H9 (cell line): ENCODE results near the gene BCLAF3. TPM values are rescaled to one million over a fixed set of nuclear protein-coding genes. Genes with fewer than 3 reads are reported as not detected.

Source experiments
- DNase-seq: peaks from one replicate; pipeline ENCODE4 v3.0.0-alpha.2; 2017
- H2AFZ ChIP-seq: one replicate; pipeline ENCODE4 v1.6.1; 2013; ENCODE audit warnings: mild to moderate bottlenecking, low read length, control low read depth, moderate library complexity
- H2AK5ac ChIP-seq: 2 replicates; pipeline ENCODE4 v1.6.1; 2013; ENCODE audit warnings: low read length, control low read depth, mixed read lengths; ENCODE audit not compliant: insufficient read length
- H2BK120ac ChIP-seq: one replicate; pipeline ENCODE4 v1.6.1; 2013; ENCODE audit warnings: low read depth, mild to moderate bottlenecking, low read length, control low read depth, inconsistent platforms; ENCODE audit not compliant: poor library complexity, severe bottlenecking
- H2BK12ac ChIP-seq: 2 replicates; pipeline ENCODE4 v1.6.1; 2013; ENCODE audit warnings: low read length, control low read depth, mixed read lengths, low read depth; ENCODE audit not compliant: insufficient read length
- H2BK15ac ChIP-seq: 2 replicates; pipeline ENCODE4 v1.6.1; 2013; ENCODE audit warnings: low read depth, low read length, control low read depth
- H2BK20ac ChIP-seq: one replicate; pipeline ENCODE4 v1.6.1; 2013; ENCODE audit warnings: low read depth, mild to moderate bottlenecking, low read length, control low read depth, inconsistent platforms; ENCODE audit not compliant: poor library complexity, severe bottlenecking
- H2BK5ac ChIP-seq: 2 replicates; pipeline ENCODE4 v1.6.1; 2013; ENCODE audit warnings: low read length, control low read depth, mixed read lengths; ENCODE audit not compliant: insufficient read length
- H3K14ac ChIP-seq: 2 replicates; pipeline ENCODE4 v1.6.1; 2013; ENCODE audit warnings: low read length, control low read depth; ENCODE audit not compliant: insufficient read depth
- H3K18ac ChIP-seq: 2 replicates; pipeline ENCODE4 v1.6.1; 2013; ENCODE audit warnings: low read depth, mild to moderate bottlenecking, mixed read lengths, low read length, control low read depth; ENCODE audit not compliant: insufficient read length
- H3K23ac ChIP-seq: 2 replicates; pipeline ENCODE4 v1.6.1; 2013; ENCODE audit warnings: low read length, control low read depth, mixed read lengths, low read depth; ENCODE audit not compliant: insufficient read length
- H3K23me2 ChIP-seq: 2 replicates; pipeline ENCODE4 v1.6.1; 2013; ENCODE audit warnings: low read depth, mild to moderate bottlenecking, mixed read lengths, low read length, control low read depth; ENCODE audit not compliant: insufficient read length, poor library complexity, severe bottlenecking
- H3K27ac ChIP-seq: 2 replicates; pipeline ENCODE4 v1.5.1; 2013; ENCODE audit warnings: low read length, control low read depth, mixed read lengths, low read depth; ENCODE audit not compliant: insufficient read length
- H3K27me3 ChIP-seq: 2 replicates; pipeline ENCODE4 v1.6.1; 2013; ENCODE audit warnings: low read length, control low read depth, inconsistent platforms; ENCODE audit not compliant: insufficient read depth
- H3K4ac ChIP-seq: 2 replicates; pipeline ENCODE4 v1.6.1; 2013; ENCODE audit warnings: low read depth, mild to moderate bottlenecking, control low read depth, inconsistent platforms, low read length, moderate library complexity
- H3K4me1 ChIP-seq: 2 replicates; pipeline ENCODE4 v1.6.1; 2013; ENCODE audit warnings: low read length, control low read depth, inconsistent platforms; ENCODE audit not compliant: insufficient read depth
- H3K4me2 ChIP-seq: 2 replicates; pipeline ENCODE4 v1.6.1; 2013; ENCODE audit warnings: low read length, control low read depth, mixed read lengths; ENCODE audit not compliant: insufficient read length, insufficient read depth
- H3K56ac ChIP-seq: 2 replicates; pipeline ENCODE4 v1.6.1; 2013; ENCODE audit warnings: low read depth, mild to moderate bottlenecking, mixed read lengths, low read length, control low read depth; ENCODE audit not compliant: insufficient read length
- H3K79me1 ChIP-seq: 2 replicates; pipeline ENCODE4 v1.6.1; 2013; ENCODE audit warnings: low read depth, mild to moderate bottlenecking, moderate library complexity, low read length, control low read depth, inconsistent platforms; ENCODE audit not compliant: insufficient read depth, poor library complexity, severe bottlenecking
- H3K79me2 ChIP-seq: 2 replicates; pipeline ENCODE4 v1.6.1; 2013; ENCODE audit warnings: low read length, control low read depth, inconsistent platforms; ENCODE audit not compliant: insufficient read depth
- H3K9ac ChIP-seq: 2 replicates; pipeline ENCODE4 v1.6.1; 2013; ENCODE audit warnings: low read length, control low read depth, mixed read lengths; ENCODE audit not compliant: insufficient read length; ENCODE audit errors: extremely low read depth
- H3K9me3 ChIP-seq: one replicate; pipeline ENCODE4 v1.6.1; 2013; ENCODE audit warnings: low read depth, low read length, inconsistent platforms; ENCODE audit not compliant: control insufficient read depth
- H3T11ph ChIP-seq: one replicate; pipeline ENCODE4 v1.6.1; 2013; ENCODE audit warnings: mild to moderate bottlenecking, low read length, control low read depth, inconsistent platforms
- H4K20me1 ChIP-seq: one replicate; pipeline ENCODE4 v1.6.1; 2013; ENCODE audit not compliant: control insufficient read depth, insufficient read length, insufficient read depth
- H4K5ac ChIP-seq: 2 replicates; pipeline ENCODE4 v1.6.1; 2013; ENCODE audit warnings: low read depth, mild to moderate bottlenecking, mixed read lengths, low read length, control low read depth; ENCODE audit not compliant: insufficient read length
- H4K8ac ChIP-seq: replicated peaks from 2 replicates; pipeline ENCODE4 v1.6.1; 2013; ENCODE audit warnings: low read length, control low read depth, mixed read lengths, low read depth; ENCODE audit not compliant: insufficient read length
- H4K91ac ChIP-seq: 2 replicates; pipeline ENCODE4 v1.6.1; 2013; ENCODE audit warnings: low read depth, mild to moderate bottlenecking, moderate library complexity, mixed read lengths, low read length, control low read depth; ENCODE audit not compliant: insufficient read length
- H3K27ac Mint-ChIP-seq, 3 experiments: 2 replicates in 2 of 3; 3 replicates in 1 of 3; pipeline ENCODE4 v1.8.0; 2020 to 2021; ENCODE audit warnings: mixed read lengths in 3 of 3, mild to moderate bottlenecking in 1 of 3, moderate library complexity in 1 of 3
- H3K27me3 Mint-ChIP-seq: 2 replicates; pipeline ENCODE4 v1.8.0; 2021; ENCODE audit warnings: low read depth, mild to moderate bottlenecking, moderate library complexity, mixed read lengths
- H3K36me3 Mint-ChIP-seq, 3 experiments: 2 replicates in 2 of 3; 3 replicates in 1 of 3; pipeline ENCODE4 v1.8.0; 2020 to 2021; ENCODE audit warnings: low read depth in 3 of 3, mixed read lengths in 3 of 3; ENCODE audit not compliant: insufficient read depth in 1 of 3
- H3K4me1 Mint-ChIP-seq, 2 experiments: 2 replicates each; pipeline ENCODE4 v1.8.0; 2020; ENCODE audit warnings: mixed read lengths in 2 of 2
- H3K4me3 Mint-ChIP-seq, 2 experiments: 2 replicates in 1 of 2; 3 replicates in 1 of 2; pipeline ENCODE4 v1.8.0; 2020 to 2021; ENCODE audit warnings: mild to moderate bottlenecking in 2 of 2, mixed read lengths in 2 of 2, moderate library complexity in 1 of 2
- H3K9me3 Mint-ChIP-seq, 2 experiments: 2 replicates in 1 of 2; 3 replicates in 1 of 2; pipeline ENCODE4 v1.8.0; 2020; ENCODE audit warnings: mild to moderate bottlenecking in 2 of 2, mixed read lengths in 2 of 2, moderate library complexity in 1 of 2
- CTCF ChIP-seq: fragments of 200-600 bp; sonication (generic); conservative IDR thresholded peaks from 3 replicates; pipeline ENCODE4 v1.8.0; 2021; ENCODE audit warnings: antibody characterized with exemption, mild to moderate bottlenecking
- WGBS: extraction: QIAGEN DNeasy Blood & Tissue Kit; methylation state at CpG from one replicate; pipeline ENCODE4 v1.1.7; 2013; ENCODE audit warnings: missing lambda C conversion rate, low lambda C conversion rate, mixed read lengths; ENCODE audit not compliant: insufficient read length; ENCODE audit errors: extremely low coverage; 5-methylcytosine and 5-hydroxymethylcytosine counted together
- total RNA-seq: library from RNA; stranded (reverse); gene quantifications from 2 replicates; pipeline ENCODE4 v1.2.1, GENCODE V29; 2021

The BCLAF3 gene
- total RNA-seq, 1 experiment from 2014 or later: 7.9 TPM

DNA sequence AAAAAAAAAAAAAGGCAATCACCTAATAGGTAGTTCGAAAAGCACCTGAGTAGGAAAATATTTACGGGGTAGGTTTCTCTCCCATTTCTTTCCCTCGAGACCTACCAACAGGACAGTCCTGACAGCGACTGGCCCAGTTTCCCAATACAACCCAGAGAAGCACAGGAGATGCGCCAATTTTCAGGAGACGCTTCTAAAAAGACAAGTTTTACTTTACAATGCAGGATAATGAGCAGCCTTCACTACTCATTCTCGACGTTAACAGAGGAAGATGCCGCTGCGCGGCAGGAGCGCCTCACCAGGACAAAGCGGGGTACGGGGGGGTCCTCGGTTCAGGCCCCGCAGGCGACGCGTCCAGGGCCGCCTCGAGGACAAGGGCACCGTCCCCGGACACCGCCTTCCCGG is 708 bp downstream of the BCLAF3 start:
- no CpG with 5 or more reads among the region's 25 CpGs for WGBS
- H3K4me3 Mint-ChIP-seq: peak overlapping the region; percentile 83 to 90

More for the DNA sequence above, 708 bp downstream of the BCLAF3 start:
- Histone ChIP-seq H3K14ac (no peak overlapping the region; the same call in 1 of the 2 replicates), H2BK15ac (no peak overlapping the region), H2AFZ (no peak overlapping the region), H2BK5ac (no peak overlapping the region), H3K4me1 (no peaks in the 10 kb centered on the region), H3K9ac (no peak overlapping the region), H2BK12ac (no peak overlapping the region), H4K5ac (no peak overlapping the region), H3K23ac (no peak overlapping the region), H4K20me1 (no peaks in the 10 kb centered on the region), H3K56ac (no peak overlapping the region), H2BK20ac (no peak overlapping the region), H3K79me1 (no peaks in the 10 kb centered on the region), H3K79me2 (no peaks in the 10 kb centered on the region), H2AK5ac (no peak overlapping the region), H2BK120ac (no peak overlapping the region), H3K4me2 (peak overlapping the region; percentile 60), H3K27me3 (no peaks in the 10 kb centered on the region), H3K23me2 (no peaks in the 10 kb centered on the region), H4K91ac (no peak overlapping the region), H3T11ph (no peak overlapping the region), H3K9me3 (peaks cover 19% of the 10 kb centered on the region), H4K8ac (no peak overlapping the region), H3K27ac (no peak overlapping the region), H3K18ac (no peak overlapping the region), H3K4ac (no peak overlapping the region)
- H3K9me3 Mint-ChIP-seq: peaks cover 53 to 55% of the 10 kb centered on the region in 2 experiments
- peak overlapping the region in 1 of 3 experiments; percentile 29; a peak in 3 of 7 replicates for H3K27ac Mint-ChIP-seq
- no peak for DNase-seq
- H3K4me1 Mint-ChIP-seq: peaks cover 0 to 6% of the 10 kb centered on the region in 2 experiments; a peak in 2 of 4 replicates
- no peak for TF ChIP-seq CTCF
- peaks cover 6 to 19% (median 10%) of the 10 kb centered on the region in 3 experiments; a peak in 6 of 7 replicates for H3K36me3 Mint-ChIP-seq
- peaks cover 3% of the 10 kb centered on the region; the same call in 1 of the 2 replicates for H3K27me3 Mint-ChIP-seq
